Activated CD8-positive, alpha-beta memory T cell treated with anti-CD3 and anti-CD28 coated beads, Interleukin-2, amount 50 U/mL, for 1 hour (primary cell): ENCODE data around the gene ARHGAP26.

Experiments used
- DNase-seq: peaks from one replicate; pipeline ENCODE4 v3.0.0-alpha.2; 2020; ENCODE audit errors: extremely low read depth

ARHGAP26 gene

GRCh38 chr5:142810743-142811290 is 40.6 kb downstream of the ARHGAP26 start:
- no peak for DNase-seq

GRCh38 chr5:142811866-142812557 is 41.8 kb downstream of the ARHGAP26 start:
- DNase-seq = no peak

GRCh38 chr5:142813220-142813619 is 43.0 kb downstream of the ARHGAP26 start:
- DNase-seq = no peak

GRCh38 chr5:142814122-142814521 is 43.9 kb downstream of the ARHGAP26 start:
- no peak for DNase-seq

GRCh38 chr5:142815469-142815868 is 45.3 kb downstream of the ARHGAP26 start:
- DNase-seq = no peak

- DNase-seq = no peak
Measured at GRCh38 chr5:142816531-142817430, 46.6 kb downstream of the ARHGAP26 start.

GRCh38 chr5:142817949-142818431 is 47.8 kb downstream of the ARHGAP26 start:
- DNase-seq = no peak

GRCh38 chr5:142819292-142819691 is 49.1 kb downstream of the ARHGAP26 start:
- no peak for DNase-seq

- no peak for DNase-seq
Measured at GRCh38 chr5:142819825-142820224, 49.6 kb downstream of the ARHGAP26 start.

- DNase-seq = no peak
Measured at GRCh38 chr5:142820447-142820846, 50.3 kb downstream of the ARHGAP26 start.

- no peak for DNase-seq
Measured at GRCh38 chr5:142821034-142821732, 51.0 kb downstream of the ARHGAP26 start.

GRCh38 chr5:142821733-142822487 is 51.7 kb downstream of the ARHGAP26 start:
- no peak for DNase-seq

GRCh38 chr5:142823126-142823525 is 52.9 kb downstream of the ARHGAP26 start:
- DNase-seq = no peak

GRCh38 chr5:142823806-142824205 is 53.6 kb downstream of the ARHGAP26 start:
- no peak for DNase-seq

- no peak for DNase-seq
Measured at GRCh38 chr5:142824391-142824790, 54.2 kb downstream of the ARHGAP26 start.

- DNase-seq = no peak
Measured at GRCh38 chr5:142825378-142826089, 55.4 kb downstream of the ARHGAP26 start.

- no peak for DNase-seq
Measured at GRCh38 chr5:142826093-142826492, 55.9 kb downstream of the ARHGAP26 start.

- DNase-seq = no peak
Measured at GRCh38 chr5:142826741-142827492, 56.7 kb downstream of the ARHGAP26 start.

GRCh38 chr5:142827934-142828576 is 57.9 kb downstream of the ARHGAP26 start:
- DNase-seq = no peak
